ENCODE measurements around the gene ZBTB37.
"Not testable (repeated sequence)": the region's sequence is repeated elsewhere in the genome, so short reads cannot be mapped to it uniquely, and the experiment has no call there.

GRCh38 chr1:173881117-173881516, 12.9 kb downstream of the ZBTB37 start:
- not testable (repeated sequence) for TF ChIP-seq POLR2A (IDR thresholded peaks at IDR 0.05; ENCODE audit: extremely low read depth, insufficient read length); CTCF (IDR thresholded peaks at IDR 0.05; ENCODE audit: low read depth, low read length); MYC (IDR thresholded peaks at IDR 0.05; ENCODE audit: low read depth, low read length)
- TF ChIP-seq, protein P1, sequence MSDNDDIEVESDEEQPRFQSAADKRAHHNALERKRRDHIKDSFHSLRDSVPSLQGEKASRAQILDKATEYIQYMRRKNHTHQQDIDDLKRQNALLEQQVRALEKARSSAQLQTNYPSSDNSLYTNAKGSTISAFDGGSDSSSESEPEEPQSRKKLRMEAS (IDR thresholded peaks at IDR 0.05; ENCODE audit: low read depth, low read length): not testable (repeated sequence)

Measured in NB4 (cell line).